Sigmoid colon (tissue), 7 donors: Measurements from ENCODE around the gene PDCD4. TPM values are rescaled to one million over a fixed set of nuclear protein-coding genes. Genes with fewer than 3 reads are reported as not detected.
A peak's percentile ranks its signal among the peaks of the same experiment; 100 is the strongest.
"Not testable (repeated sequence)": the region's sequence is repeated elsewhere in the genome, so short reads cannot be mapped to it uniquely, and the experiment has no call there.

Source experiments
- DNase-seq: peaks from one replicate; pipeline ENCODE4 v3.0.0-alpha.2; 2019
- H3K27ac ChIP-seq, 4 donors: fragments of 200-600 bp; sonication (generic); one replicate each; pipeline ENCODE4 v1.5.1; 2016 to 2019; ENCODE audit warnings: mild to moderate bottlenecking in 1 of 4
- H3K27me3 ChIP-seq, 3 donors: fragments of 200-600 bp; sonication (generic); one replicate each; pipeline ENCODE4 v1.5.1; 2019; ENCODE audit warnings: mild to moderate bottlenecking in 1 of 3
- H3K36me3 ChIP-seq, 4 donors: fragments of 200-600 bp; sonication (generic); one replicate each; pipeline ENCODE4 v1.5.1; 2016 to 2019
- H3K4me1 ChIP-seq, 4 donors: fragments of 200-600 bp; sonication (generic); one replicate each; pipeline ENCODE4 v1.5.1; 2017 to 2019
- H3K4me3 ChIP-seq, 4 donors: fragments of 200-600 bp; sonication (generic); one replicate each; pipeline ENCODE4 v1.5.1; 2017 to 2019; ENCODE audit warnings: mild to moderate bottlenecking in 2 of 4, moderate library complexity in 1 of 4
- H3K9me3 ChIP-seq, 4 donors: fragments of 200-600 bp in 3 of 4; sonication (generic) in 3 of 4; one replicate each; pipeline versions ENCODE4 v1.5.1 to v1.6.1; 2013 to 2019
- EP300 ChIP-seq, 4 donors: sonication (generic); formaldehyde crosslinking; IDR thresholded peaks; one replicate each; pipeline ENCODE4 v1.6.1; 2017; ENCODE audit warnings: antibody characterized with exemption in 4 of 4
- POLR2A ChIP-seq, 2 donors: fragments of 450-650 bp; IDR thresholded peaks; one replicate each; pipeline ENCODE4 v1.6.1; 2016; ENCODE audit warnings: antibody characterized with exemption in 2 of 2, mild to moderate bottlenecking in 2 of 2, moderate library complexity in 2 of 2
- POLR2AphosphoS5 ChIP-seq, 4 donors: sonication (generic); formaldehyde crosslinking; IDR thresholded peaks; one replicate each; pipeline ENCODE4 v1.6.1; 2017; ENCODE audit warnings: antibody characterized with exemption in 4 of 4
- WGBS, 2 donors: extraction: QIAGEN DNeasy Blood & Tissue Kit; methylation state at CpG; one replicate each; pipeline ENCODE4 v1.1.7; 2013; 5-methylcytosine and 5-hydroxymethylcytosine counted together
- intact Hi-C: fragments of 100-400 bp; cut with DNase I; formaldehyde crosslinking; loops from one replicate; pipeline ENCODE4 v1.15.1; 2023
- polyA plus RNA-seq, 3 donors: library from polyadenylated mRNA; stranded (reverse); fragments of 200-250 nt; gene quantifications; one replicate each; pipeline ENCODE4 v1.2.3, GENCODE V29; 2013
- total RNA-seq, 4 donors: library from RNA; depleted of rRNA; stranded (reverse); fragments of >200 nt; gene quantifications; one replicate each; pipeline ENCODE4 v1.1.0, GENCODE V29; 2016
- TF ChIP-seq, protein P1 (sequence below), 4 experiments: fragments of 450-650 bp in 3 of 4; fragments of 200-600 bp in 1 of 4; IDR thresholded peaks; one replicate each; pipeline ENCODE4 v1.5.1; 2016 to 2019; ENCODE audit warnings: antibody characterized with exemption in 4 of 4, mild to moderate bottlenecking in 3 of 4, moderate library complexity in 2 of 4
- donor health status: healthy with polysubstance abuse.
- donor health status: Bipolar disorder and iron deficiency.
- donor health status: healthy.

PDCD4 gene
- total and polyA plus RNA-seq, 7 donors = 64.3 to 327 (median 140) TPM

DNA sequence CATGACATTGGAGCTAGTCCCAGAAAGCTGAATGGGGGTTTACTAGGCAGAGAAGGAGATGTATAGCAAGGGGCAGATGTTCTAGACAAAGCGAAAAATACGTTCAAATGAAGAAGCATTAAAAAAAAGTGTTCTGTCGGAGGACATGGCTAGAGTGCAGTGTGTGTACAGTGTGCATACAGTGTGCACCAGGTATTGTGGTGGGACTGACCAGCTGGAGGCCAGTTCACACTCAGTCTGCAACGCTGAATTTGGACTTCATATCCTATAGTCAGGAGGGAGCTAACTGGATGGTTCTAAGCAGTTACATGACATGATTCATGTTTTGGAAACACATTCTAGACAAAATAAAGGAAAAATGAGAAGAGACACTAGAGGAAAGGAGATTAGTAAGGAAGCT, 38.4 kb downstream of the PDCD4 start:
- intact Hi-C loops = loop anchor here (10.0 kb wide), 2 partner anchors 415 to 985 kb away; partner anchors contain the start of genes DUSP5 and XPNPEP1
- 81 to 83% methylated on average over 4 of the region's 4 CpGs for WGBS, 2 donors
- Histone ChIP-seq H3K4me1 (no peaks in the 10 kb centered on the region), H3K4me3 (no peak overlapping the region), H3K27me3 (no peaks in the 10 kb centered on the region), H3K27ac (no peak overlapping the region), H3K36me3 (peaks cover 0 to 5% (median 0%) of the 10 kb centered on the region in 4 donors), H3K9me3 (no peaks in the 10 kb centered on the region)
- TF ChIP-seq EP300 (IDR thresholded peaks at IDR 0.05) = no peak
- no peak for DNase-seq

DNA sequence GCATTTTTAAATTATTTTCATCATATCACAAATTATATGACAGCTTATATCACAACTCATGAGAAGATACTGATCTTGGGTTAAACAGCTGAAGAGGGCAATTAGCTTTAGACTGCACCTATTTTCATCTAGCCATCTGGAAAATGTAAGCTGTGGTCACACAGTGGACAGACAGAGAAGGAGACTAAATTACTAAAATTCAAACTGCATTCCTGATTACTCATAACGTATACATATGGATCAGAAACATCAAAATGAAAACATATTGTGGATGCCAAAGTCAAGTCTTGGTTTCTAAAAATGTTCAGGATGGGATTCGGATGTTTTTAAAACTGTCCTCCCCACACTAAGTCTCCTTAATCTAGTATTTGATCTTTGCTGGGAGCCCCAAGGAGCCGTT, 40.6 kb downstream of the PDCD4 start:
- no peaks in the 10 kb centered on the region for H3K9me3 ChIP-seq
- H3K4me1 ChIP-seq = peaks cover 0 to 9% (median 2%) of the 10 kb centered on the region in 4 donors
- TF ChIP-seq, protein P1, sequence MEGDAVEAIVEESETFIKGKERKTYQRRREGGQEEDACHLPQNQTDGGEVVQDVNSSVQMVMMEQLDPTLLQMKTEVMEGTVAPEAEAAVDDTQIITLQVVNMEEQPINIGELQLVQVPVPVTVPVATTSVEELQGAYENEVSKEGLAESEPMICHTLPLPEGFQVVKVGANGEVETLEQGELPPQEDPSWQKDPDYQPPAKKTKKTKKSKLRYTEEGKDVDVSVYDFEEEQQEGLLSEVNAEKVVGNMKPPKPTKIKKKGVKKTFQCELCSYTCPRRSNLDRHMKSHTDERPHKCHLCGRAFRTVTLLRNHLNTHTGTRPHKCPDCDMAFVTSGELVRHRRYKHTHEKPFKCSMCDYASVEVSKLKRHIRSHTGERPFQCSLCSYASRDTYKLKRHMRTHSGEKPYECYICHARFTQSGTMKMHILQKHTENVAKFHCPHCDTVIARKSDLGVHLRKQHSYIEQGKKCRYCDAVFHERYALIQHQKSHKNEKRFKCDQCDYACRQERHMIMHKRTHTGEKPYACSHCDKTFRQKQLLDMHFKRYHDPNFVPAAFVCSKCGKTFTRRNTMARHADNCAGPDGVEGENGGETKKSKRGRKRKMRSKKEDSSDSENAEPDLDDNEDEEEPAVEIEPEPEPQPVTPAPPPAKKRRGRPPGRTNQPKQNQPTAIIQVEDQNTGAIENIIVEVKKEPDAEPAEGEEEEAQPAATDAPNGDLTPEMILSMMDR (IDR thresholded peaks at IDR 0.05) = no peak
- TF ChIP-seq POLR2AphosphoS5 (IDR thresholded peaks at IDR 0.05) = no peak
- no peak for TF ChIP-seq EP300 (IDR thresholded peaks at IDR 0.05)
- TF ChIP-seq POLR2A (IDR thresholded peaks at IDR 0.05) = no peak
- no peak overlapping the region for H3K27ac ChIP-seq
- no peak overlapping the region for H3K4me3 ChIP-seq
- no peaks in the 10 kb centered on the region for H3K27me3 ChIP-seq
- no peak for DNase-seq
- intact Hi-C loops = loop anchor here (10.0 kb wide), 2 partner anchors 418 to 988 kb away; partner anchors contain the start of genes DUSP5 and XPNPEP1
- WGBS, 2 donors = 83 to 84% methylated on average over 3 of the region's 3 CpGs
- no peaks in the 10 kb centered on the region for H3K36me3 ChIP-seq

DNA sequence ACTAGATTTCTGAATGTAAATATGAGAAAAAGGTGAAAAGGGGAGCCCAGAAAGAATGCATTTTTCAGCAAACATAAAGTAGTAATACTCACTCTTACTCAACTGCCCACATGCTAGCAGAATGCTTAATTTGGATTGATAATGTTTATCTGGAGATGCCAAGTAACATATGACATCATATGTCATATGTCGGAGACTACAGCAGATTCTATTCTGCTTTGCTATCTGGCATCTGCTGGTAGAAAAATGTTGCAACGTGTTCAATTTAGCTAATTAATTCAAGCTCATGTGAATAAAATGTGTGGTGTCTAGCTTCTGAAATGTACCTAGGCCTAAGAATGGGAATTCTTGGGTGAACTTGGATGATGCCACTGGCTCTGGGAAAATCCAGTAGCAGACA, 42.7 kb downstream of the PDCD4 start:
- Histone ChIP-seq H3K27me3 (no peaks in the 10 kb centered on the region), H3K4me1 (peaks cover 0 to 17% (median 10%) of the 10 kb centered on the region in 4 donors), H3K4me3 (no peak overlapping the region), H3K27ac (no peak overlapping the region), H3K9me3 (no peaks in the 10 kb centered on the region), H3K36me3 (no peaks in the 10 kb centered on the region)
- no peak for DNase-seq
- 85 to 90% methylated on average over 2 of the region's 2 CpGs for WGBS, 2 donors
- TF ChIP-seq EP300 (IDR thresholded peaks at IDR 0.05) = no peak
- intact Hi-C loops = loop anchor here (10.0 kb wide), 2 partner anchors 420 to 990 kb away; partner anchors contain the start of genes DUSP5 and XPNPEP1

DNA sequence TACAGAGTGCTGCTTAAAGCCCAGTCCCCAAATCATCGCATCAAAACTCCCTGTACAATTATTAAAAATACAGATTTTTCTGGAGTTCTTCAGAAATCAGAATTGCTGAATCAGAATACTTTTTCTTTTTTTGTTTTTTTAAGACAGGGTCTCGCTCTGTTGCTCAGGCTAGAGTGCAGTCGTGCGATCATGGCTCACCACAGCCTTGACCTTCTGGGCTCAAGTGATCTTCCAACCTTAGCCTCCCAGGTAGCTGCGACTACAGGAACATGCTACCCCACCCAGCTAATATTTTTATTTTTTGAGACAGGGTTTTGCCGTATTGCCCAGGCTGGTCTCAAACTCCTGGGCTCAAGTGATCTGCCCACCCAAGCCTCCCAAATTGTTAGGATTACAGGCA, 43.3 kb downstream of the PDCD4 start:
- no peak overlapping the region for H3K27ac ChIP-seq
- H3K27me3 ChIP-seq = no peaks in the 10 kb centered on the region
- H3K9me3 ChIP-seq = no peaks in the 10 kb centered on the region
- intact Hi-C loops = loop anchor here (10.0 kb wide), 2 partner anchors 420 to 990 kb away; partner anchors contain the start of genes DUSP5 and XPNPEP1
- H3K36me3 ChIP-seq = no peaks in the 10 kb centered on the region
- TF ChIP-seq POLR2AphosphoS5 (IDR thresholded peaks at IDR 0.05) (no peak), POLR2A (IDR thresholded peaks at IDR 0.05) (no peak), EP300 (IDR thresholded peaks at IDR 0.05) (no peak)
- TF ChIP-seq, protein P1 (IDR thresholded peaks at IDR 0.05) = no peak
- WGBS, 2 donors = 81 to 95% methylated on average over 6 of the region's 6 CpGs
- peaks cover 0 to 17% (median 10%) of the 10 kb centered on the region in 4 donors for H3K4me1 ChIP-seq
- no peak for DNase-seq
- H3K4me3 ChIP-seq = no peak overlapping the region

DNA sequence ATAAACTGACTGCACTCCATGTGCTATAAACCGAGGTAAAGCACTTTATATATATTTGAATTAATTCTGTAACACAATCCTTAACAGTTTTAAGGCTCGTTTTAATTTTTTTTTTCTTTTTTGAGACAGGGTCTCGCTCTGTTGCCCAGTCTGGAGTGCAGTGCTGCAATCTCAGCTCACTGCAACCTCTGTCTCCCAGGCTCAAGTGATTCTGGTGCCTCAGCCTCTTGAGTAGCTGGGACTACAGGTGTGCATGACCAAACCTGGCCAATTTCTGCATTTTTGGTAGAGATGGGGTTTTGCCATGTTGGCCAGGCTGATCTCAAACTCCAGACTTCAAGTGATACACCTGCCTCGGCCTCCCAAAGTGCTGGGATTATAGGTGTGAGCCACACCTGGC, 43.9 kb downstream of the PDCD4 start:
- not testable (repeated sequence) for H3K27me3 ChIP-seq, H3K4me3 ChIP-seq, DNase-seq, H3K36me3 ChIP-seq, H3K9me3 ChIP-seq, H3K27ac ChIP-seq
- 89 to 93% methylated on average over 4 of the region's 4 CpGs for WGBS, 2 donors
- H3K4me1 ChIP-seq = peaks cover 0 to 18% (median 11%) of the 10 kb centered on the region in 4 donors
- intact Hi-C loops = loop anchor here (10.0 kb wide), 2 partner anchors 421 to 991 kb away; partner anchors contain the start of genes DUSP5 and XPNPEP1

DNA sequence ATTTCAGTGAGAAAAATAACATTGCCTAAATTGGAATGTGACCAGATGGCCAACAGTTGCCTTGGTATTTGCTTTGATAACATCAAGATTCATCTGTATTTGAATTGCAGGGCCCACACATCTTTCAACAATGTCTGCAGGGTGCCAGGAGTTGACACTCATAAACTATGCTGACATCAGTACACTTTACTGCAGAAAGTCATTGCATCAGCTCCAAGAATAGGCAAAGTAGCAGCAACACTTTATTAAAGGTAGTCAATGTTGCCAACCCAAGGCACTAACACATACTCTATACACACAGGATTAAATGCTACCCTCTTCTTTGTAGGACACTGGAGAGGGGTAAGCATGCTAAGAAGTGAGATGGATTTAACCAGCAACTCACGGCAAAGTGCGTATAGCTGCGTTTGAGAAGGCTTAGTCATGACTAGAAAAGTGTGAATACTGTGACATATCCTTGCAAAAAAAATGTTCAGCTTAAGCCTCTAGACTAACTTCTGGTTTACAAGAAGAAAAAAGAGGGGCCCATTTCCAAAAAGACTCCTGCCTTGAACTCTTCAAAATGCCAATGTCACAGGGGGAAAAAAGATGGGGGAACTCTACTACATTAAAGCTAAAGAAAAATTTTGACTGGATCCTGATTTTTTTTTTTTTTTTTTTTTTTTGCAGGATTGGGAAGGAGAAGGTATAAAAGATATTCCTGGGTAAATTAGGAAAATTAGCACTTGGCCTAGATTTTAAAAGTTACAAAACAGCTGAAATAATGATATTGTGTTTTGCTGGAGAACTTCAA, 45.0 kb downstream of the PDCD4 start:
- peak in 1 of 4 donors; percentile 12 for TF ChIP-seq POLR2AphosphoS5 (IDR thresholded peaks at IDR 0.05)
- TF ChIP-seq EP300 (IDR thresholded peaks at IDR 0.05) = no peak
- DNase-seq = no peak
- Histone ChIP-seq H3K4me1 (peaks cover 0 to 30% (median 22%) of the 10 kb centered on the region in 4 donors), H3K27ac (no peak overlapping the region), H3K36me3 (no peaks in the 10 kb centered on the region), H3K4me3 (no peak overlapping the region), H3K9me3 (no peaks in the 10 kb centered on the region), H3K27me3 (no peaks in the 10 kb centered on the region)
- intact Hi-C loops = loop anchor here (10.0 kb wide), 2 partner anchors 422 to 992 kb away; partner anchors contain the start of genes DUSP5 and XPNPEP1
- 94 to 95% methylated on average over 3 of the region's 3 CpGs for WGBS, 2 donors
